Progenitor cell of endocrine pancreas (in vitro differentiated cells): Measurements from ENCODE around the gene PDE6B. TPM values are rescaled to one million over a fixed set of nuclear protein-coding genes. Genes with fewer than 3 reads are reported as not detected.

ENCODE experiments used
- DNase-seq: peaks from one replicate; pipeline ENCODE4 v3.0.0; 2021; ENCODE audit warnings: low spot score; ENCODE audit not compliant: unreplicated experiment
- H3K27ac Mint-ChIP-seq: 2 replicates; pipeline ENCODE4 v1.8.0; 2021; ENCODE audit warnings: mild to moderate bottlenecking, moderate library complexity, mixed read lengths
- H3K27me3 Mint-ChIP-seq: 2 replicates; pipeline ENCODE4 v1.8.0; 2021; ENCODE audit warnings: mixed read lengths
- H3K36me3 Mint-ChIP-seq: 2 replicates; pipeline ENCODE4 v1.8.0; 2022; ENCODE audit warnings: mixed read lengths; ENCODE audit not compliant: insufficient read depth
- H3K4me1 Mint-ChIP-seq: 2 replicates; pipeline ENCODE4 v1.8.0; 2021; ENCODE audit warnings: low read depth, mixed read lengths
- H3K4me3 Mint-ChIP-seq: 2 replicates; pipeline ENCODE4 v1.8.0; 2021; ENCODE audit warnings: low read depth, mild to moderate bottlenecking, moderate library complexity, mixed read lengths
- H3K9me3 Mint-ChIP-seq: 2 replicates; pipeline ENCODE4 v1.8.0; 2021; ENCODE audit warnings: low read depth, mixed read lengths
- CTCF ChIP-seq: fragments of 200-600 bp; sonication (generic); IDR thresholded peaks from one replicate; pipeline ENCODE4 v1.5.0; 2021; ENCODE audit warnings: antibody characterized with exemption, mild to moderate bottlenecking; ENCODE audit not compliant: unreplicated experiment
- total RNA-seq: library from RNA; stranded (reverse); gene quantifications from 2 replicates; pipeline ENCODE4 v1.2.1, GENCODE V29; 2021

The PDE6B gene
- total RNA-seq, 1 donor from 2014 or later: 10.4 TPM

GRCh38 chr4:710916-711315 is 85.5 kb downstream of the PDE6B start:
- DNase-seq: no peak
- H3K27me3 Mint-ChIP-seq: no peaks in the 10 kb centered on the region
- no peaks in the 10 kb centered on the region for H3K9me3 Mint-ChIP-seq
- TF ChIP-seq CTCF: no peak
- H3K27ac Mint-ChIP-seq: no peak overlapping the region
- no peak overlapping the region for H3K4me3 Mint-ChIP-seq
- peaks cover 16% of the 10 kb centered on the region for H3K4me1 Mint-ChIP-seq
- peaks cover 24% of the 10 kb centered on the region for H3K36me3 Mint-ChIP-seq

- Mint-ChIP-seq H3K9me3 (no peaks in the 10 kb centered on the region), H3K4me1 (peaks cover 16% of the 10 kb centered on the region), H3K36me3 (peaks cover 24% of the 10 kb centered on the region), H3K4me3 (no peak overlapping the region), H3K27ac (no peak overlapping the region), H3K27me3 (no peaks in the 10 kb centered on the region)
- DNase-seq: no peak
- TF ChIP-seq CTCF: no peak
Observed at GRCh38 chr4:712093-712492, 86.7 kb downstream of the PDE6B start.

- no peak for DNase-seq
- no peak for TF ChIP-seq CTCF
- Mint-ChIP-seq H3K4me1 (peaks cover 21% of the 10 kb centered on the region), H3K9me3 (no peaks in the 10 kb centered on the region), H3K4me3 (no peak overlapping the region), H3K36me3 (peaks cover 24% of the 10 kb centered on the region), H3K27me3 (no peaks in the 10 kb centered on the region), H3K27ac (no peak overlapping the region)
Observed at GRCh38 chr4:712916-713632, 87.7 kb downstream of the PDE6B start.

GRCh38 chr4:714087-714486 is 88.7 kb downstream of the PDE6B start:
- Mint-ChIP-seq H3K27ac (peak overlapping the region; percentile 62), H3K4me3 (no peak overlapping the region), H3K4me1 (peaks cover 14% of the 10 kb centered on the region), H3K9me3 (no peaks in the 10 kb centered on the region), H3K36me3 (peaks cover 19% of the 10 kb centered on the region), H3K27me3 (no peaks in the 10 kb centered on the region)
- no peak for TF ChIP-seq CTCF
- no peak for DNase-seq

GRCh38 chr4:717601-718320 is 92.4 kb downstream of the PDE6B start:
- H3K4me3 Mint-ChIP-seq: no peak overlapping the region
- no peak for DNase-seq
- H3K27ac Mint-ChIP-seq: peak overlapping the region; percentile 92
- no peak for TF ChIP-seq CTCF
- peaks cover 6% of the 10 kb centered on the region for H3K4me1 Mint-ChIP-seq
- H3K36me3 Mint-ChIP-seq: peaks cover 16% of the 10 kb centered on the region
- no peaks in the 10 kb centered on the region for H3K27me3 Mint-ChIP-seq
- no peaks in the 10 kb centered on the region for H3K9me3 Mint-ChIP-seq
